Prostate gland (tissue), 2 donors: ENCODE data around the gene FTH1. TPM values are rescaled to one million over a fixed set of nuclear protein-coding genes. Genes with fewer than 3 reads are reported as not detected.

Experiments used
- DNase-seq: peaks from one replicate; pipeline ENCODE4 v3.0.0-alpha.2; 2019; ENCODE audit warnings: low spot score
- H3K27ac ChIP-seq, 2 donors: fragments of 200-600 bp; sonication (generic); 2 replicates each; pipeline ENCODE4 v1.5.1; 2017 to 2019
- H3K27me3 ChIP-seq: fragments of 200-600 bp; sonication (generic); replicated peaks from 2 replicates; pipeline ENCODE4 v1.5.1; 2019; ENCODE audit not compliant: insufficient read depth
- H3K36me3 ChIP-seq, 2 donors: fragments of 200-600 bp; sonication (generic); 1 replicate in 1 of 2; 2 replicates in 1 of 2; pipeline versions ENCODE4 v1.5.1 to v1.8.1; 2017 to 2019
- H3K4me1 ChIP-seq: fragments of 200-600 bp; sonication (generic); replicated peaks from 2 replicates; pipeline ENCODE4 v1.5.1; 2019
- H3K4me3 ChIP-seq, 2 donors: fragments of 200-600 bp; sonication (generic); 2 replicates each; pipeline ENCODE4 v1.5.1; 2017 to 2019
- H3K9me3 ChIP-seq: fragments of 200-600 bp; sonication (generic); 2 replicates; pipeline ENCODE4 v1.5.1; 2017
- POLR2A ChIP-seq: fragments of 450-650 bp; IDR thresholded peaks from one replicate; pipeline ENCODE4 v1.6.1; 2016; ENCODE audit warnings: antibody characterized with exemption, mild to moderate bottlenecking
- POLR2AphosphoS5 ChIP-seq: sonication (generic); formaldehyde crosslinking; IDR thresholded peaks from one replicate; pipeline ENCODE4 v1.6.1; 2017; ENCODE audit warnings: antibody characterized with exemption
- WGBS: methylation state at CpG from one replicate; pipeline ENCODE4 v1.1.5; 2018; 5-methylcytosine and 5-hydroxymethylcytosine counted together
- intact Hi-C: fragments of 100-400 bp; cut with DNase I; formaldehyde crosslinking; loops from one replicate; pipeline ENCODE4 v1.14.2; 2022
- total RNA-seq, 2 donors: library from RNA; depleted of rRNA; stranded (reverse); fragments of >200 nt; gene quantifications; one replicate each; pipeline ENCODE4 v1.1.0, GENCODE V29; 2016
- TF ChIP-seq, protein P1 (sequence below), 4 experiments: fragments of 200-600 bp in 2 of 4; fragments of 450-650 bp in 2 of 4; sonication (generic) in 2 of 4; IDR thresholded peaks; 1 replicate in 3 of 4; 2 replicates in 1 of 4; pipeline ENCODE4 v1.5.1; 2016 to 2019; ENCODE audit warnings: antibody characterized with exemption in 4 of 4, mild to moderate bottlenecking in 2 of 4, moderate library complexity in 2 of 4

Gene FTH1
- total RNA-seq, 2 donors from 2014 or later: 1,344 to 1,560 TPM

DNA sequence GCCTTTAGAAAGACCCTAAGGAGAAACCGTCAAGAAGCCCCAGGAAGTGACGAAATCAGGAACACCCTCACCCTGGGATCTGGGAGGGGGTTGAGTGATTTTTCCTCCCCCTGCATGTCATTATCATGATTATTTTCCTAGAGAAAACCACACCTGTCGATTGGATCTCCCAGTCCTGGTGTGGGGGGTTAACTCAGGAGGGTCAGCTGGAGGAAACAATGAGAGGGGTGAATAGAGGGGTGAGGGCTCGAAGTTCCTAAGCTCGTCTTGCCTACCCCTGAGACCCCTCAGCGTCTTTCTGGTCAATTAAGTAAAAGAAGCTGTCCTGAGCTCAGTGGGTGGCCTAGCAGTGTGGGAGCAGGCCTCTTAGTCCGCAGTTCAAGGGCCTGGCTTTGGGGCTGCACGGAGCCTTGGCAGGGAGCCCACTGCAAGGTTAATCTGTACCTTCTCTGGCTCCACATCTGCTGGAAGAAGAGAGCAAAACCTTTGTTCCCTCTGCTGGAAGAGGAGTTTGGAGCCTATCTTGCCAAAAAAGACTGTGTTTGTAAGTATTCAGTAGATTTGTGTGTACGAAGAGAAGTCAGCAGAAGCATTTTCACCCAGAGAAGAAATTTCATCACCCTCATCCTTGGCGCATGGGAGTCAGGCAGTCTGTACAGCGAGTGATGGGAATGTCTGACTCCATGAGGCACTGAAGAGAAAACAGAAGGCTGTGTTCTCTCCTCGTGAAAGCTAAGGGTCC is 34.2 kb upstream of the FTH1 start:
- no peak for DNase-seq
- Histone ChIP-seq H3K9me3 (no peaks in the 10 kb centered on the region), H3K27ac (no peak overlapping the region), H3K4me3 (no peak overlapping the region), H3K27me3 (no peaks in the 10 kb centered on the region), H3K36me3 (no peaks in the 10 kb centered on the region), H3K4me1 (no peaks in the 10 kb centered on the region)
- TF ChIP-seq, protein P1, sequence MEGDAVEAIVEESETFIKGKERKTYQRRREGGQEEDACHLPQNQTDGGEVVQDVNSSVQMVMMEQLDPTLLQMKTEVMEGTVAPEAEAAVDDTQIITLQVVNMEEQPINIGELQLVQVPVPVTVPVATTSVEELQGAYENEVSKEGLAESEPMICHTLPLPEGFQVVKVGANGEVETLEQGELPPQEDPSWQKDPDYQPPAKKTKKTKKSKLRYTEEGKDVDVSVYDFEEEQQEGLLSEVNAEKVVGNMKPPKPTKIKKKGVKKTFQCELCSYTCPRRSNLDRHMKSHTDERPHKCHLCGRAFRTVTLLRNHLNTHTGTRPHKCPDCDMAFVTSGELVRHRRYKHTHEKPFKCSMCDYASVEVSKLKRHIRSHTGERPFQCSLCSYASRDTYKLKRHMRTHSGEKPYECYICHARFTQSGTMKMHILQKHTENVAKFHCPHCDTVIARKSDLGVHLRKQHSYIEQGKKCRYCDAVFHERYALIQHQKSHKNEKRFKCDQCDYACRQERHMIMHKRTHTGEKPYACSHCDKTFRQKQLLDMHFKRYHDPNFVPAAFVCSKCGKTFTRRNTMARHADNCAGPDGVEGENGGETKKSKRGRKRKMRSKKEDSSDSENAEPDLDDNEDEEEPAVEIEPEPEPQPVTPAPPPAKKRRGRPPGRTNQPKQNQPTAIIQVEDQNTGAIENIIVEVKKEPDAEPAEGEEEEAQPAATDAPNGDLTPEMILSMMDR (IDR thresholded peaks at IDR 0.05): no peak
- 45% methylated on average over 12 of the region's 12 CpGs for WGBS
- intact Hi-C loops: no loop called here

- Histone ChIP-seq H3K27me3 (no peaks in the 10 kb centered on the region), H3K36me3 (no peaks in the 10 kb centered on the region), H3K9me3 (no peaks in the 10 kb centered on the region), H3K27ac (no peak overlapping the region), H3K4me1 (no peaks in the 10 kb centered on the region), H3K4me3 (no peak overlapping the region)
- no peak for DNase-seq
- 94% methylated on average over 23 of the region's 23 CpGs for WGBS
- TF ChIP-seq POLR2AphosphoS5 (no peak), POLR2A (no peak)
- TF ChIP-seq, protein P1 (IDR thresholded peaks at IDR 0.05): no peak
- intact Hi-C loops: no loop called here
Observed at GRCh38 chr11:62000539-62001446, 33.4 kb upstream of the FTH1 start.

DNA sequence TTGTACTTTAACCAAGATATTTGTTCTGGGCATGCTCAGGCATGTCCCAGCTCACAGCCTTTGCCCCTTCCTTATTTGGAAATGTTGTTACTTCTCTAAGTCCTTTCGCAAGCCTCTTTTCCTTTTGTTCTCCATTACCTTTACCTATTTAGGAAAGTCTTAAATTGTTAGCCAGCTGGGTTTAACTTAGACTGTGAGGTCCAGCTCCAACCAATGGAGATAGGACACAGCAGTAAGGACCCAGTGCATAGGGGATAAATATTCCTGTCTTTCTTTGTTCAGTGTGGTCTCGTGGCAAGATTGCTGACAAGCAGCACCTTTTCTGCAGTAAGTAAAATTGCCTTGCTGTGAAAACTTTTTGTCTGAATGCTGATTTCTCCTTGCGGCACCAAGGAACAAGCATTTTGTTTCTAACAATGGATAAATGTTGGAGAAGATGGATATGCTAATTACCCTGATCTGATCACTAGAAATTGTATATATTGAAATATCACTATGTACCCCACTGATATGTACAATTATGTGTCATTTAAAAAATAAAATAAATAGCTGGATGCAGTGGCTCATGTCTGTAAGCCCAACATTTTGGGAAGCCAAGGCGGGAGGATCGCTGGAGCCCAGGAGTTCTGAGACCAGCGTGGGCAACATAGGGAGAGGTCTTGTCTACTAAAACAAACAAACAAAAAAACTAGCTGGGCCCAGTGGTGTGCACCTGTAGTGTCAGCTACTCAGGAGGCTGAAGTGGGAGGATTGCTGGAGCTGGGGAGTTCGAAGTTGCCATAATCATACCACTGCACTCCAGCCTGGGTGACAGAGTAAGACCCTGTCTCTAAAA is 31.9 kb upstream of the FTH1 start:
- WGBS: 95% methylated on average over 7 of the region's 7 CpGs
- Histone ChIP-seq H3K27ac (no peak overlapping the region), H3K36me3 (no peaks in the 10 kb centered on the region), H3K9me3 (no peaks in the 10 kb centered on the region), H3K4me3 (no peak overlapping the region), H3K4me1 (no peaks in the 10 kb centered on the region), H3K27me3 (no peaks in the 10 kb centered on the region)
- no peak for DNase-seq
- TF ChIP-seq, protein P1 (IDR thresholded peaks at IDR 0.05): no peak
- TF ChIP-seq POLR2AphosphoS5: no peak
- TF ChIP-seq POLR2A: no peak
- intact Hi-C loops: no loop called here

GRCh38 chr11:61996933-61997332 is 29.5 kb upstream of the FTH1 start:
- H3K27ac ChIP-seq: no peak overlapping the region
- no peaks in the 10 kb centered on the region for H3K4me1 ChIP-seq
- intact Hi-C loops: no loop called here
- DNase-seq: no peak
- no peak overlapping the region for H3K4me3 ChIP-seq
- 92% methylated on average over 4 of the region's 4 CpGs for WGBS
- TF ChIP-seq POLR2A (no peak), POLR2AphosphoS5 (no peak)
- TF ChIP-seq, protein P1 (IDR thresholded peaks at IDR 0.05): no peak
- H3K36me3 ChIP-seq: no peaks in the 10 kb centered on the region
- H3K27me3 ChIP-seq: no peaks in the 10 kb centered on the region
- H3K9me3 ChIP-seq: no peaks in the 10 kb centered on the region
